Measurements from ENCODE around the gene PFKFB2. TPM values are rescaled to one million over a fixed set of nuclear protein-coding genes. Genes with fewer than 3 reads are reported as not detected.

Gene PFKFB2
- total RNA-seq, 1 donor from 2014 or later = 107 TPM

- TF ChIP-seq CTCF (IDR thresholded peaks at IDR 0.05; ENCODE audit: borderline replicate concordance) = no peak
- Histone ChIP-seq H3K4me3 (no peak overlapping the region), H3K27me3 (ENCODE audit: low read depth) (no peaks in the 10 kb centered on the region), H3K27ac (replicated peaks) (no peak overlapping the region), H3K9me3 (replicated peaks) (no peaks in the 10 kb centered on the region), H3K4me1 (peaks cover 28% of the 10 kb centered on the region), H3K36me3 (peaks cover 25% of the 10 kb centered on the region)
- no peak for DNase-seq
- intact Hi-C loops (cut with micrococcal nuclease) = loop anchor here (5.0 kb wide), 1 partner anchor 325 kb away; no protein-coding TSS in a partner anchor
Measured at GRCh38 chr1:207081806-207082205, 28.7 kb downstream of the PFKFB2 start.

- DNase-seq = no peak
- peaks cover 12% of the 10 kb centered on the region for H3K36me3 ChIP-seq
- no peak overlapping the region for H3K4me3 ChIP-seq
- intact Hi-C loops (cut with micrococcal nuclease) = loop anchor here (5.0 kb wide), 1 partner anchor 323 kb away; no protein-coding TSS in a partner anchor
- no peaks in the 10 kb centered on the region for H3K27me3 ChIP-seq (ENCODE audit: low read depth)
- H3K4me1 ChIP-seq = peaks cover 13% of the 10 kb centered on the region
- H3K27ac ChIP-seq (replicated peaks) = no peak overlapping the region
- H3K9me3 ChIP-seq (replicated peaks) = no peaks in the 10 kb centered on the region
- no peak for TF ChIP-seq CTCF (IDR thresholded peaks at IDR 0.05; ENCODE audit: borderline replicate concordance)
Measured at GRCh38 chr1:207084232-207084631, 31.2 kb downstream of the PFKFB2 start.

- intact Hi-C loops (cut with micrococcal nuclease) = loop anchor here (5.0 kb wide), 1 partner anchor 323 kb away; no protein-coding TSS in a partner anchor
- no peaks in the 10 kb centered on the region for H3K27me3 ChIP-seq (ENCODE audit: low read depth)
- peaks cover 13% of the 10 kb centered on the region for H3K4me1 ChIP-seq
- no peak overlapping the region for H3K27ac ChIP-seq (replicated peaks)
- H3K36me3 ChIP-seq = peaks cover 7% of the 10 kb centered on the region
- H3K9me3 ChIP-seq (replicated peaks) = no peaks in the 10 kb centered on the region
- no peak overlapping the region for H3K4me3 ChIP-seq
- no peak for DNase-seq
- peak; percentile 75 for TF ChIP-seq CTCF (IDR thresholded peaks at IDR 0.05; ENCODE audit: borderline replicate concordance)
Measured at GRCh38 chr1:207084701-207085180, 31.7 kb downstream of the PFKFB2 start.

GRCh38 chr1:207085887-207086286, 32.8 kb downstream of the PFKFB2 start:
- Histone ChIP-seq H3K27ac (replicated peaks) (no peak overlapping the region), H3K9me3 (replicated peaks) (no peaks in the 10 kb centered on the region), H3K4me1 (peaks cover 13% of the 10 kb centered on the region), H3K27me3 (ENCODE audit: low read depth) (no peaks in the 10 kb centered on the region), H3K4me3 (no peak overlapping the region), H3K36me3 (no peaks in the 10 kb centered on the region)
- no peak for TF ChIP-seq CTCF (IDR thresholded peaks at IDR 0.05; ENCODE audit: borderline replicate concordance)
- no peak for DNase-seq
- intact Hi-C loops (cut with micrococcal nuclease) = no loop called here

DNA sequence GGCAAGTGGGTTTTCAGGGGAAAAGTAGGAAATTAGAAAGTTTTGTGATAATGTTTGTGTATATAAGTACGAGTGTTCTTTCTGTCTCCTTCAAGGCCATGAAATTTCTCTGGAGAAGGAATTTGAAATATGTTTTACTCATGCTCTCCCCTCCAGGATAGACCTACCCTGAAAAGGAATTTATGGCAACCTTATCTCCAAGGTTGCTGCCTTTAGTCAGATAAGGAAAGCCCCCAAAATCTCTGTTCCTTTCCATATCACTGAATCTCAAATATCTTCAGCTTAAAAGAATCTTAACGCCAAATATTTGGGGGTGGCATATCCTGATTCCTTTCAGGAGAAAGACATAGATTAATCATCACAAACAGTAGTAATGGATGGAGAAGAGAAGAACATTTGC, 35.1 kb downstream of the PFKFB2 start:
- peaks cover 13% of the 10 kb centered on the region for H3K4me1 ChIP-seq
- no peaks in the 10 kb centered on the region for H3K36me3 ChIP-seq
- no peak for TF ChIP-seq CTCF (IDR thresholded peaks at IDR 0.05; ENCODE audit: borderline replicate concordance)
- H3K27ac ChIP-seq (replicated peaks) = no peak overlapping the region
- no peak for DNase-seq
- no peak overlapping the region for H3K4me3 ChIP-seq
- no peaks in the 10 kb centered on the region for H3K9me3 ChIP-seq (replicated peaks)
- no peaks in the 10 kb centered on the region for H3K27me3 ChIP-seq (ENCODE audit: low read depth)
- intact Hi-C loops (cut with micrococcal nuclease) = no loop called here

Measured in left ventricle myocardium inferior (tissue), 1 donor.